Osteocyte (in vitro differentiated cells): ENCODE data around the gene PCSK6. TPM values are rescaled to one million over a fixed set of nuclear protein-coding genes. Genes with fewer than 3 reads are reported as not detected.

Source experiments
- DNase-seq: peaks from one replicate; pipeline ENCODE4 v3.0.0; 2021; ENCODE audit warnings: mixed read lengths; ENCODE audit not compliant: unreplicated experiment; ENCODE audit errors: extremely low spot score
- H3K27ac Mint-ChIP-seq: one replicate; pipeline ENCODE4 v1.8.0; 2021; ENCODE audit warnings: mild to moderate bottlenecking, mixed read lengths; ENCODE audit not compliant: unreplicated experiment
- H3K27me3 Mint-ChIP-seq: one replicate; pipeline ENCODE4 v1.8.0; 2021; ENCODE audit warnings: mixed read lengths; ENCODE audit not compliant: unreplicated experiment
- H3K36me3 Mint-ChIP-seq: one replicate; pipeline ENCODE4 v1.8.0; 2021; ENCODE audit warnings: mixed read lengths; ENCODE audit not compliant: unreplicated experiment
- H3K4me1 Mint-ChIP-seq: one replicate; pipeline ENCODE4 v1.8.0; 2021; ENCODE audit warnings: mixed read lengths; ENCODE audit not compliant: unreplicated experiment
- H3K4me3 Mint-ChIP-seq: one replicate; pipeline ENCODE4 v1.8.0; 2021; ENCODE audit warnings: mild to moderate bottlenecking, moderate library complexity, mixed read lengths; ENCODE audit not compliant: unreplicated experiment
- H3K9me3 Mint-ChIP-seq: one replicate; pipeline ENCODE4 v1.8.0; 2021; ENCODE audit warnings: mixed read lengths; ENCODE audit not compliant: unreplicated experiment
- total RNA-seq: library from RNA; stranded (reverse); gene quantifications from 2 replicates; pipeline ENCODE4 v1.2.1, GENCODE V29; 2021
- TF ChIP-seq, protein P1 (sequence below): fragments of 200-600 bp; sonication (generic); IDR thresholded peaks from 2 replicates; pipeline ENCODE4 v1.5.0; 2021; ENCODE audit warnings: antibody characterized with exemption, mild to moderate bottlenecking, moderate library complexity

PCSK6 gene
- total RNA-seq, 1 donor from 2014 or later: 0.43 TPM

DNA sequence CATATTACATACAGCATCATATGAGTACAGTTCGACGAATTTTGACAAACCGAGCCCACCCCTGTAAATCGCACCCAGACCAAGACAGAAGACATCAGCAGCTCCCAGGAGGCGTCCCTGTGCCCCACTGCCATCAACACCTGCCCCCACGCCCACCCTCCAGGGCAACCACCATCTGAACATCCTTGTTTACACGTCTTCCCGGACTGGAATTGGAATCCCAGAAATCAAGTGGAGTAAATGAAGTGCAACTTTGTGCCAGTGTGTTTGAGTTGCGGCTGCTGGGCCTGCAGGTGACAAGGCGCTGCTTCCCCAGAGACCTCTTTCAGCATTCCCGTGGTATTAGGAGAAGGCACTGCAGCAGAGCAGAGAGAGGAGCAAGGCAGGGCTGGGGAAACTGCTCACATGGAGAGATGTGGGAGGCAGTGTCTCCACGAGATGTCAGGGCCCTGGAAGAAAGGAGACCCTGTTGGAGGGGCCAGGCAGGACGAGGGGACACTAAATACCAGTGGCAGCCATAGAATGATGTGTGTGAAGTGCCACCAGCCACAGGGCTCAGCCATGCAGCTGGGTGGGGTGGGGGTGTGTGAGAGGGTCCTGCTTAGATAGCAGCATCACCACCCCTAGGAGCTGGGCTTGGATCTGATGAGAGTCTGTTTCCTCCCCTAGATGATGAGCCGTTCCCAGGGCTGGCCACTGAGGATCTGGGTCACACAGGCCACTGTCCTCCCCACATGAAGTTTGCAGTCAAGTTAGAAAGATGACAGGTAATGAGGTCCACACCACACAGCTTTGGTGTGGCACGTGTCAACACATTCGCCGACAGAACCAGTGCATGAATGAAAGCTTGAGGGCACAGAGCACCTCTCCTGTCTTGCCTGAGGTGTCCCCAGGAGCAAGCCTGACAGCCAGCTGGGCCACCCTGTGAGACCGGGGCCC is 33.4 kb upstream of the PCSK6 start:
- H3K27ac Mint-ChIP-seq: no peak overlapping the region
- TF ChIP-seq, protein P1, sequence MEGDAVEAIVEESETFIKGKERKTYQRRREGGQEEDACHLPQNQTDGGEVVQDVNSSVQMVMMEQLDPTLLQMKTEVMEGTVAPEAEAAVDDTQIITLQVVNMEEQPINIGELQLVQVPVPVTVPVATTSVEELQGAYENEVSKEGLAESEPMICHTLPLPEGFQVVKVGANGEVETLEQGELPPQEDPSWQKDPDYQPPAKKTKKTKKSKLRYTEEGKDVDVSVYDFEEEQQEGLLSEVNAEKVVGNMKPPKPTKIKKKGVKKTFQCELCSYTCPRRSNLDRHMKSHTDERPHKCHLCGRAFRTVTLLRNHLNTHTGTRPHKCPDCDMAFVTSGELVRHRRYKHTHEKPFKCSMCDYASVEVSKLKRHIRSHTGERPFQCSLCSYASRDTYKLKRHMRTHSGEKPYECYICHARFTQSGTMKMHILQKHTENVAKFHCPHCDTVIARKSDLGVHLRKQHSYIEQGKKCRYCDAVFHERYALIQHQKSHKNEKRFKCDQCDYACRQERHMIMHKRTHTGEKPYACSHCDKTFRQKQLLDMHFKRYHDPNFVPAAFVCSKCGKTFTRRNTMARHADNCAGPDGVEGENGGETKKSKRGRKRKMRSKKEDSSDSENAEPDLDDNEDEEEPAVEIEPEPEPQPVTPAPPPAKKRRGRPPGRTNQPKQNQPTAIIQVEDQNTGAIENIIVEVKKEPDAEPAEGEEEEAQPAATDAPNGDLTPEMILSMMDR: no peak

DNA sequence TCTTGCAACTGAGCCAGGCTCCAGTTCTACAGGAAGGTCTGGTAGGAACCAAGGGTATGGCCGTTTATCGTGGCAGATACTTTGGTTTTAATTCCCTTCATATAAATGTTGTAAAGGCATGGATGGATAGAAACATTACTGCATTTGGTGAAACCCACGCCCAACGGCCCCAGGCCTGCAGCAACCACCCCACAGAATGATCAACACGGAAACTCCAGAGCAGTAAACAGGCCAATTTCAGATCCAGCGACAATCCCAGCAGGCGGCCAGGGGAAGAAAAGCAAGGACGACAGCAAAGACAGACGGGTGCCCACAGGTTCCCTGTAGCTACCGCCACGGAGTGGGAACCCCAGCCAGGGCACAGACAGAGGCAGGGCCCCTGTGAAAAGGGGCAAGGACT is 32.6 kb upstream of the PCSK6 start:
- Mint-ChIP-seq H3K36me3 (no peaks in the 10 kb centered on the region), H3K9me3 (peaks cover 17% of the 10 kb centered on the region), H3K27me3 (peaks cover 19% of the 10 kb centered on the region), H3K4me1 (no peaks in the 10 kb centered on the region), H3K27ac (no peak overlapping the region), H3K4me3 (no peak overlapping the region)
- peak; percentile 67 for DNase-seq
- TF ChIP-seq, protein P1: no peak

More for the DNA sequence above, 33.4 kb upstream of the PCSK6 start:
- DNase-seq: peak; percentile 62
- H3K4me3 Mint-ChIP-seq: no peak overlapping the region
- peaks cover 19% of the 10 kb centered on the region for H3K27me3 Mint-ChIP-seq
- peaks cover 14% of the 10 kb centered on the region for H3K9me3 Mint-ChIP-seq
- no peaks in the 10 kb centered on the region for H3K36me3 Mint-ChIP-seq
- peaks cover under 1% of the 10 kb centered on the region for H3K4me1 Mint-ChIP-seq

DNA sequence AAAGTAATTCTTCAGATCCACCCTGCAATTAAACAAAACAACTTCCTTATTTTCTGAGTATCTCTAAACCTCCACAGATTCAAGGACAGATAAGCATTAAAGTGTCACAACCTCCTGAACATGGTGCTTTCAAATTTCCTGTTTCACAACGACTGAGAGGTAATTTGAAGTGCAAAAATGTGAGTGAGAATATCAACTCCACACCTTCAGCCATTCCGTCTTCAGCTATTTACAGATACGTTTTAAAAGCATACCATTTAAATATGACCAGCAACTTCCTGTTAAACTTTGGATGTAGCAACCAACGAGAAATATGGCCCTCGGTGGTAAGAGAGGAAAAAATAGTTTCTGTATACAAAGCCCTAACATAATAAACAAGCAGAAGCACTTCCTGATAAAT is 32.1 kb upstream of the PCSK6 start:
- TF ChIP-seq, protein P1: no peak
- Mint-ChIP-seq H3K4me1 (no peaks in the 10 kb centered on the region), H3K4me3 (no peak overlapping the region), H3K36me3 (no peaks in the 10 kb centered on the region), H3K27ac (no peak overlapping the region), H3K27me3 (peaks cover 19% of the 10 kb centered on the region), H3K9me3 (peaks cover 20% of the 10 kb centered on the region)
- no peak for DNase-seq

DNA sequence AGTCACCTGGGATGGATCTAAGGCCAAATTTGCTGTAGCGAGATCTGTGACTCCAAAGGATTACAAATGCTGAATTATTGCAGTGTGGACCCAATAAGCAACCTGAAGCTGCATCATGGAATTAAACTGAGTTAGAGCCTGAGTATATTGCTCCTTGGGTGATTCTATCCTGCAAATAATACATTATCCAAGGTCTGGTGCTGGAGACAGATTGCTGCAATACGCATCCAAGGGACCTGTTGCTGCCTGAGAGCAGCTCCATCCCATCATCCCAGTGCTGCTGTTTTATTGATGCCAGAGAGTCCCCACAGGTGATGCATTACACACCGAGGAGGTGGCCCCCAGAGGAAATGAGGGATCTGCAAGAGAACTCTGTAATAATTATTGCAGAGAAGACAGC is 31.6 kb upstream of the PCSK6 start:
- TF ChIP-seq, protein P1: no peak
- H3K36me3 Mint-ChIP-seq: no peaks in the 10 kb centered on the region
- H3K27ac Mint-ChIP-seq: no peak overlapping the region
- no peaks in the 10 kb centered on the region for H3K4me1 Mint-ChIP-seq
- peaks cover 19% of the 10 kb centered on the region for H3K27me3 Mint-ChIP-seq
- peaks cover 25% of the 10 kb centered on the region for H3K9me3 Mint-ChIP-seq
- no peak for DNase-seq
- H3K4me3 Mint-ChIP-seq: no peak overlapping the region

DNA sequence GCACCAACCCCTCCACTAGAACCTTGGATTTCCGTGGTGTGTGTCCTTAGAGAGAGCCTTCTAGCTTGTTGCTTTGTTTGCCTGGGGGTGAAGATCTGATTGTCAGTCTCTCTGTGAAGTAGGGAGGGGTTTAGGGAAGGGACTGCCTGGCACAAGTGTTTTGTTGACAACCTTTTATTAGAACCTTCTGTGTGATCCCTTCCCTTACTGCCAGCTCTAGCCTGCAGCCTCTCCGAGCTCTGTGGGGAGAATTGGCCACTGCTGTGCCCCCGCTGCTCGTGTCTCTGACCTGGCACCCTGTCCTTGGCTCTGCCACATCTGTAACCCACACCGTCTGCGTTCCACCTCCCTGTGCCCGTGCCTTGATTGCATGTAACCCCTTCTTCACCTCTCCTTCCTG is 30.9 kb upstream of the PCSK6 start:
- Mint-ChIP-seq H3K4me1 (no peaks in the 10 kb centered on the region), H3K9me3 (peaks cover 30% of the 10 kb centered on the region), H3K36me3 (no peaks in the 10 kb centered on the region), H3K27ac (no peak overlapping the region), H3K4me3 (no peak overlapping the region), H3K27me3 (peaks cover 19% of the 10 kb centered on the region)
- DNase-seq: peak; percentile 67
- TF ChIP-seq, protein P1: no peak
